Pancreas (tissue), 10 donors: ENCODE results near the gene ARG2. TPM values are rescaled to one million over a fixed set of nuclear protein-coding genes. Genes with fewer than 3 reads are reported as not detected.
A peak's percentile ranks its signal among the peaks of the same experiment; 100 is the strongest.
"Not testable (repeated sequence)": the region's sequence is repeated elsewhere in the genome, so short reads cannot be mapped to it uniquely, and the experiment has no call there.

Experiments
- ATAC-seq, 4 donors: fragments of 200-7000 bp; cut with Tn5 transposase; one replicate each; pipeline versions ENCODE4 v1.8.0 to v1.9.1; 2020; ENCODE audit warnings: mild to moderate bottlenecking in 4 of 4, moderate library complexity in 4 of 4
- DNase-seq, 6 donors: peaks; one replicate each; pipeline ENCODE4 v3.0.0-alpha.2; 2020
- FAIRE-seq: peaks from 2 replicates; lab custom pipeline; 2012; peaks lifted over from hg19 to GRCh38; lab: Jason Lieb, UNC
- H3K27ac ChIP-seq, 4 donors: fragments of 200-600 bp; sonication (generic); 1 replicate in 3 of 4; 2 replicates in 1 of 4; pipeline versions ENCODE4 v1.5.0 to v1.8.0; 2020
- H3K27me3 ChIP-seq, 4 donors: fragments of 200-600 bp; one replicate each; pipeline ENCODE4 v1.8.0; 2021
- H3K36me3 ChIP-seq, 3 donors: fragments of 200-600 bp; sonication (generic) in 1 of 3; one replicate each; pipeline versions ENCODE4 v1.5.0 to v1.8.0; 2020 to 2021
- H3K4me1 ChIP-seq, 3 donors: fragments of 200-600 bp; one replicate each; pipeline ENCODE4 v1.8.0; 2021
- H3K4me3 ChIP-seq, 4 donors: fragments of 200-600 bp; sonication (generic) in 2 of 4; one replicate each; pipeline versions ENCODE4 v1.5.0 to v1.8.0; 2020 to 2021
- H3K9me3 ChIP-seq, 4 donors: fragments of 200-600 bp; one replicate each; pipeline ENCODE4 v1.8.0; 2021
- CTCF ChIP-seq, 4 donors: fragments of 200-600 bp; sonication (generic) in 3 of 4; IDR thresholded peaks; one replicate each; pipeline versions ENCODE4 v1.5.0 to v1.8.0; 2021; ENCODE audit warnings: antibody characterized with exemption in 4 of 4
- WGBS, 2 donors: extraction: QIAGEN DNeasy Blood & Tissue Kit; methylation state at CpG; one replicate each; pipeline ENCODE4 v1.1.7; 2013; 5-methylcytosine and 5-hydroxymethylcytosine counted together
- intact Hi-C, 3 donors: fragments of 100-400 bp; cut with DNase I; formaldehyde crosslinking; loops; one replicate each; pipeline versions ENCODE4 v1.11.1 to v1.14.2; 2022
- polyA plus RNA-seq, 2 donors: library from polyadenylated mRNA; stranded (reverse); fragments of 200-250 nt; gene quantifications; one replicate each; pipeline ENCODE4 v1.2.3, GENCODE V29; 2013
- total RNA-seq, 6 donors: library from RNA; stranded (reverse); fragmentation: NEBNext Ultra II Directional in 4 of 6; extraction: Animal tissue kit (Norgen Biotek cat#: 25700) in 4 of 6; gene quantifications; one replicate each; pipeline versions ENCODE4 v1.2.1 to v1.2.4, GENCODE V29; 2021 to 2023
- donor health status: healthy with polysubstance abuse.
- donor health status: DM: no; HTN: no; CAD: no; lungs with moderate emphysema.
- donor health status: DM: no; HTN: no; CAD: no.
- donor health status: control.
- donor health status: control.
- donor health status: Bipolar disorder and iron deficiency.
- donor health status: DM: yes; HTN: yes; CAD: no.
- donor health status: DM: no; HTN: no; CAD: no.
- donor health status: DM: no; HTN: no; CAD: no.
- donor health status: DM: yes; HTN: yes; CAD: no.

Gene ARG2
- total and polyA plus RNA-seq, 8 donors: 1.2 to 15.0 (median 2.1) TPM

DNA sequence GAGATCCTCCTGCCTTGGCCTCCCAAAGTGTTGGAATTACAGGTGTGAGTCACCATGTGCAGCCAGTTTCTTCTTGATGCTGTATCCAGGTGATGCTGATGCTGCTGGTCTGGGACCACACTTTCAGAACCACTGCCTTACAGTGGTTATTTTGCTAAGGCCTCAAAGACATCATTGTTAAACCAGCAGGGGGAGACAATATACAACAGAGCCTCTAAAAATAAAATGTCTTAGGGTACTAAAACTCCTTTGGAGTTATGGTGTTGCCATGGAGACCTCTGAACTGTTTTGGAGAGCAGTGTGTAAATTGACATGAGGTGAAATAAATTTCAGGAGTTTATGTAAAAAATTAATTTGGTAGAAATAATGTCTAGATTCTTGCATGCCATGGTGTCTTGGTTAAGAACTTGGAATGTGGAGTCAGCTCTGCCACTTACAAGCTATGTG lies 1.1 kb upstream of the ARG2 start:
- ATAC-seq (peak; percentile 49 to 74 (median 57)), FAIRE-seq (peak; percentile 51), DNase-seq (peak in 1 of 6 donors; percentile 26)
- Histone ChIP-seq H3K4me3 (no peak overlapping the region), H3K4me1 (peaks cover 5 to 8% (median 7%) of the 10 kb centered on the region in 3 donors), H3K9me3 (no peaks in the 10 kb centered on the region), H3K36me3 (no peaks in the 10 kb centered on the region), H3K27ac (peak overlapping the region; percentile 53 to 81 (median 76)), H3K27me3 (no peaks in the 10 kb centered on the region)
- TF ChIP-seq CTCF (IDR thresholded peaks at IDR 0.05): peak; percentile 12 to 52 (median 37)
- intact Hi-C loops: no loop called here

- ATAC-seq: peak in 3 of 4 donors; percentile 1 to 4 (median 3)
These were observed 581 bp downstream of the ARG2 start for GRCh38 chr14:67620217-67620785.

GRCh38 chr14:67622675-67623074 lies 3.0 kb downstream of the ARG2 start:
- H3K4me1 ChIP-seq: peaks cover 5 to 8% (median 7%) of the 10 kb centered on the region in 3 donors
- H3K9me3 ChIP-seq: no peaks in the 10 kb centered on the region
- H3K27ac ChIP-seq: peak overlapping the region in 1 of 4 donors; percentile 15
- TF ChIP-seq CTCF (IDR thresholded peaks at IDR 0.05): no peak
- no peak overlapping the region for H3K4me3 ChIP-seq
- no peaks in the 10 kb centered on the region for H3K36me3 ChIP-seq
- no peaks in the 10 kb centered on the region for H3K27me3 ChIP-seq
- WGBS, 2 donors: 72 to 75% methylated on average over 4 of the region's 4 CpGs
- intact Hi-C loops: no loop called here
- DNase-seq (no peak), ATAC-seq (no peak), FAIRE-seq (no peak)

More at GRCh38 chr14:67620217-67620785, 581 bp downstream of the ARG2 start:
- 1 to 4% methylated on average over 19 of the region's 19 CpGs for WGBS, 2 donors
- intact Hi-C loops: no loop called here
- Histone ChIP-seq H3K36me3 (no peaks in the 10 kb centered on the region), H3K27ac (peak overlapping the region; percentile 53 to 81 (median 76)), H3K4me3 (peak overlapping the region; percentile 28 to 60 (median 53)), H3K4me1 (peaks cover 5 to 8% (median 7%) of the 10 kb centered on the region in 3 donors), H3K9me3 (no peaks in the 10 kb centered on the region), H3K27me3 (no peaks in the 10 kb centered on the region)
- peak; percentile 15 to 60 (median 34) for DNase-seq
- no peak for TF ChIP-seq CTCF (IDR thresholded peaks at IDR 0.05)
- no peak for FAIRE-seq

- Histone ChIP-seq H3K4me1 (peaks cover 5 to 8% (median 7%) of the 10 kb centered on the region in 3 donors), H3K9me3 (no peaks in the 10 kb centered on the region), H3K4me3 (no peak overlapping the region), H3K36me3 (no peaks in the 10 kb centered on the region), H3K27ac (peak overlapping the region in 1 of 4 donors; percentile 15), H3K27me3 (no peaks in the 10 kb centered on the region)
- intact Hi-C loops: no loop called here
- FAIRE-seq (no peak), DNase-seq (no peak), ATAC-seq (no peak)
- 60 to 65% methylated on average over 2 of the region's 2 CpGs for WGBS, 2 donors
- TF ChIP-seq CTCF (IDR thresholded peaks at IDR 0.05): no peak
These were observed 3.4 kb downstream of the ARG2 start for GRCh38 chr14:67623114-67623513.

DNA sequence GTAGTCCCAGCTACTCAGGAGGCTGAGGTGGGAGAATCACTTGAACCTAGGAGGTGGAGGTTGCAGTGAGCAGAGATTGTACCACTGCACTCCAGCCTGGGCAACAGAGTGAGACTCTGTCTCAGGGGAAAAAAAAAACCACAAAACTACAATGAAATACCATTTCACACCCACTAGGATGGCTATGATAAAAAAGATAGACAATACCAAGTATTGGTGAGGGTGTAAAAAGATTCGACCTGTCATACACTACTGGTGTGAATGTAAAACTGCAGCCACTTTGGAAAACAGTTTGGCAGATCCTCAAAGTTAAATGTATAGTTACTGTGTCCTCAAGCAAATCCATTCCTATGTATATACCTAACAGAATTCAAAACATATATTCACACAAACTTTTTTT lies 6.4 kb downstream of the ARG2 start:
- whole genome bisulfite sequencing, 2 donors: 73 to 81% methylated on average over 1 of the region's 1 CpG
- intact Hi-C loops, H3K4me3 ChIP-seq, H3K27me3 ChIP-seq, H3K9me3 ChIP-seq, DNase-seq, ATAC-seq, FAIRE-seq, H3K4me1 ChIP-seq, H3K27ac ChIP-seq, H3K36me3 ChIP-seq: not testable (repeated sequence)
